ENCODE results near the gene RPS6KL1. TPM values are rescaled to one million over a fixed set of nuclear protein-coding genes. Genes with fewer than 3 reads are reported as not detected.

Gene RPS6KL1
- total RNA-seq, 1 experiment from 2014 or later: 18.8 TPM

GRCh38 chr14:74950795-74951442 is 27.9 kb upstream of the RPS6KL1 start:
- H2BK15ac ChIP-seq (ENCODE audit: low read depth, low read length): no peak overlapping the region
- no peak overlapping the region for H2BK120ac ChIP-seq (ENCODE audit: low read depth, low read length, poor library complexity, severe bottlenecking)
- no peak for DNase-seq
- no peak overlapping the region for H3T11ph ChIP-seq (ENCODE audit: low read length)
- no peak overlapping the region for H4K91ac ChIP-seq (ENCODE audit: insufficient read length, low read depth, low read length)
- H2AK5ac ChIP-seq (ENCODE audit: insufficient read length, low read length): no peak overlapping the region
- H3K4me3 Mint-ChIP-seq: no peak overlapping the region
- H2AFZ ChIP-seq (ENCODE audit: low read length): no peak overlapping the region
- H3K23me2 ChIP-seq (ENCODE audit: insufficient read length, low read depth, low read length, poor library complexity, severe bottlenecking): no peaks in the 10 kb centered on the region
- H4K5ac ChIP-seq (ENCODE audit: insufficient read length, low read depth, low read length): no peak overlapping the region
- no peak overlapping the region for H3K23ac ChIP-seq (ENCODE audit: insufficient read length, low read depth, low read length)
- H3K4me1 ChIP-seq (ENCODE audit: insufficient read depth, low read length): no peaks in the 10 kb centered on the region
- H4K8ac ChIP-seq (replicated peaks; ENCODE audit: insufficient read length, low read depth, low read length): no peak overlapping the region
- no peaks in the 10 kb centered on the region for H3K9me3 Mint-ChIP-seq
- peaks cover 4% of the 10 kb centered on the region for H3K27me3 Mint-ChIP-seq (ENCODE audit: low read depth)
- no CpG with 5 or more reads among the region's 9 CpGs for WGBS (ENCODE audit: extremely low coverage, insufficient read length, low lambda C conversion rate)
- no peak overlapping the region for H2BK12ac ChIP-seq (ENCODE audit: insufficient read length, low read depth, low read length)
- H3K27ac Mint-ChIP-seq: no peak overlapping the region; a peak in 1 of 7 replicates
- no peaks in the 10 kb centered on the region; the same call in 1 of the 2 replicates for H3K27me3 ChIP-seq (ENCODE audit: insufficient read depth, low read length)
- H3K4ac ChIP-seq (ENCODE audit: low read depth, low read length): no peak overlapping the region
- H2BK5ac ChIP-seq (ENCODE audit: insufficient read length, low read length): no peak overlapping the region
- no peaks in the 10 kb centered on the region for H3K9me3 ChIP-seq (ENCODE audit: control insufficient read depth, low read depth, low read length)
- H3K4me1 Mint-ChIP-seq: peaks cover 7 to 15% of the 10 kb centered on the region in 2 experiments
- no peak overlapping the region for H3K14ac ChIP-seq (ENCODE audit: insufficient read depth, low read length)
- no peaks in the 10 kb centered on the region for H3K36me3 Mint-ChIP-seq (ENCODE audit: insufficient read depth in 1 of 3, low read depth in 3 of 3)
- no peak overlapping the region for H3K18ac ChIP-seq (ENCODE audit: insufficient read length, low read depth, low read length)
- H3K27ac ChIP-seq (ENCODE audit: insufficient read length, low read depth, low read length): no peak overlapping the region
- H4K20me1 ChIP-seq (ENCODE audit: control insufficient read depth, insufficient read depth, insufficient read length): peaks cover 5% of the 10 kb centered on the region
- H2BK20ac ChIP-seq (ENCODE audit: low read depth, low read length, poor library complexity, severe bottlenecking): no peak overlapping the region
- no peaks in the 10 kb centered on the region for H3K79me2 ChIP-seq (ENCODE audit: insufficient read depth, low read length)
- H3K79me1 ChIP-seq (ENCODE audit: insufficient read depth, low read depth, low read length, poor library complexity, severe bottlenecking): no peaks in the 10 kb centered on the region
- no peak overlapping the region for H3K9ac ChIP-seq (ENCODE audit: extremely low read depth, insufficient read length, low read length)
- no peak overlapping the region for H3K4me2 ChIP-seq (ENCODE audit: insufficient read depth, insufficient read length, low read length)
- TF ChIP-seq CTCF (conservative IDR thresholded peaks at IDR 0.05): no peak
- no peak overlapping the region for H3K56ac ChIP-seq (ENCODE audit: insufficient read length, low read depth, low read length)
